ENCODE data around the gene CCM2L. TPM values are rescaled to one million over a fixed set of nuclear protein-coding genes. Genes with fewer than 3 reads are reported as not detected.
A peak's percentile ranks its signal among the peaks of the same experiment; 100 is the strongest.

Gene CCM2L
- total and polyA plus RNA-seq, 12 donors, result 4.9 to 26.8 (median 7.9) TPM

DNA sequence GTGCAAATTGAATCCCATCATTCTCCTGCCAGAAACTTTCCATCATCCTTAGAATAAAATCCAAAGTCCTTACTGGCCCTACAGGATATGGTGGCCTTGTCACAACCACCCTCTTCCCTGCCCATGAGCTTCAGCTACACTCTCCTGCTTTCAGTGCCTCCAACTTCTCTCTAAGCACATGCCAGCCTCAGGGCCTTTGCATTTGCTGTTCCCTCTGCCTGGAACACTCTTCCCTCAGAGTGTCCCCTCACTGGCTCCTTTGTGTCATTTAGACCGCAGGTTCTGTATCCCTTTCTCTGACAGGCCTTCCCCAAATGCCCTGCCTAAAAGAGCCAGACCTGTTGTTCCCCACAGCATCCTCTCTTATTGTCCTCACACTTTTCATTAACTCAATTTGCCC lies 60.0 kb downstream of the CCM2L start:
- Histone ChIP-seq H3K4me3 (no peak overlapping the region), H3K9me3 (no peaks in the 10 kb centered on the region), H3K36me3 (peaks cover 0 to 38% (median 0%) of the 10 kb centered on the region in 9 donors), H3K27me3 (peaks cover 0 to 36% (median 0%) of the 10 kb centered on the region in 7 donors), H3K27ac (peak overlapping the region in 1 of 10 donors; percentile 83), H3K4me1 (peaks cover 0 to 55% (median 0%) of the 10 kb centered on the region in 9 donors)
- no peak for DNase-seq
- no peak for ATAC-seq
- TF ChIP-seq CTCF (IDR thresholded peaks at IDR 0.05), result no peak
- intact Hi-C loops (cut with DNase I), result no loop called here
- WGBS, 2 donors, result 89 to 90% methylated on average over 1 of the region's 1 CpG

DNA sequence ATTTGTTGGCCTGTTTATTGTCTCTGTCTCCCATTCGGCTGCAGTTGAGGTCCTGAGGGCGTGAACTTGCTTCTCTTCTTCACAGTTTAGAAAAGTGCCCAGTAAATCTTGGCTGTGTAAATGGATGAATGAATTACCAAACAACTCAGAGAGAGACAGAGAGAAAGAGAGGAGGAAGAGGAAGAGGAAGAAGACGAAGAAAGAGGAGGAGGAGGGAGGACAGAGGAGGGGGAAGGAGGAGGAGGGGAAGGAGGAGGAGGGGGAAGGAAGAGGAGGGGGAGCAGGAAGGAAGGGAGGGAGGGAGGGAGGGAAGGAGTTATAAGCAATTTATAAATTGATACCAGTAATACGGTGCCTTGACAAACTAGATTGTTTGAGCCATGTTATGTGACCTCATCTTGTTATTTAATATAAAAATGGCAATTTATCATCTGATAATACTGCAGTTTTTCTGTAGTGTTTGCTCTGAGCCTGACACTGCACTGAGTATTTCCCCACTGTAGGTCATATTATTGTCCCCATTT lies 60.5 kb downstream of the CCM2L start:
- DNase-seq, result no peak
- no peak overlapping the region for H3K4me3 ChIP-seq
- no peak for ATAC-seq
- H3K4me1 ChIP-seq, result peaks cover 0 to 50% (median 0%) of the 10 kb centered on the region in 9 donors
- H3K27ac ChIP-seq, result peak overlapping the region in 1 of 10 donors; percentile 83
- H3K27me3 ChIP-seq, result peaks cover 0 to 38% (median 0%) of the 10 kb centered on the region in 7 donors
- WGBS, 2 donors, result 40 to 42% methylated on average over 4 of the region's 4 CpGs
- intact Hi-C loops (cut with DNase I), result no loop called here
- peaks cover 0 to 42% (median 0%) of the 10 kb centered on the region in 9 donors for H3K36me3 ChIP-seq
- no peak for TF ChIP-seq CTCF (IDR thresholded peaks at IDR 0.05)
- H3K9me3 ChIP-seq, result no peaks in the 10 kb centered on the region

DNA sequence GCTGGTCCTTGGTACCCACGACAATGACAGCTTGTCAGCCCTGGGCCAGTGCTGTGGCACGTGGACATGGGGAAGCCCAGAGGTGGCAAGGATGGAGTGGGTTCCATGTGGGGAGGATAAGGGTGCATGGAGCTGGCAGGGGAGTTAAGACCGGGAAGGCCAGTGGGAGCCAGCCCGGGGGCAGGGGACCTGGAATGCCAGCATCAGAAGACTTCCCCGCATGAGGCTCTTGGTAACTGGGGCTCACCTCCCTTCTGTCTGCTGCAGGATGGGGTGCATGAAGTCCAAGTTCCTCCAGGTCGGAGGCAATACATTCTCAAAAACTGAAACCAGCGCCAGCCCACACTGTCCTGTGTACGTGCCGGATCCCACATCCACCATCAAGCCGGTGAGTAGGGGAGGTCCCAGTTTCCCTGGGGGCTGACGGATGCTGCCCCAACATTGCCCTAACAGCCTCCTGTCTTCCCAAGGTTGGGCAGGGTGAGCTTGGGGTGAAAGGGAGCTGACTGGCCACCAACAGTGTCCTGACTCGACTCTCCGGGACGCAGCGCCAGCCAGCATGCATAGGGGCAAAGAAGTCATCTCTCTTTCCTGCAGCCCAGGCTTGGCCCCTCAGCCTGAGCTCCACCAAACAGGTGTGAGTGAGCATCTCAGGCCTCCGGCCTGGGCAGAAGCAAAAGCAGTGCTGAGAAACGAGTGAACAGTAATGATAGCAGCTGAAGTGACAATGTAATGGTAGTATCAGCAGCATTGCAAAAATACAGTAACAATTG lies 61.3 kb downstream of the CCM2L start:
- intact Hi-C loops (cut with DNase I), result no loop called here
- ATAC-seq, result no peak
- no peak for TF ChIP-seq CTCF (IDR thresholded peaks at IDR 0.05)
- H3K9me3 ChIP-seq, result no peaks in the 10 kb centered on the region
- H3K27me3 ChIP-seq, result peaks cover 0 to 39% (median 0%) of the 10 kb centered on the region in 7 donors
- H3K36me3 ChIP-seq, result peaks cover 0 to 50% (median 0%) of the 10 kb centered on the region in 9 donors
- H3K4me1 ChIP-seq, result peaks cover 0 to 44% (median 0%) of the 10 kb centered on the region in 9 donors
- peak overlapping the region in 1 of 10 donors; percentile 65 for H3K27ac ChIP-seq
- WGBS, 2 donors, result 82 to 86% methylated on average over 17 of the region's 17 CpGs
- H3K4me3 ChIP-seq, result no peak overlapping the region
- DNase-seq, result no peak

- H3K9me3 ChIP-seq, result no peaks in the 10 kb centered on the region
- TF ChIP-seq CTCF (IDR thresholded peaks at IDR 0.05), result no peak
- intact Hi-C loops (cut with DNase I), result no loop called here
- H3K27ac ChIP-seq, result no peak overlapping the region
- H3K27me3 ChIP-seq, result peaks cover 0 to 45% (median 0%) of the 10 kb centered on the region in 7 donors
- ATAC-seq (no peak), DNase-seq (no peak)
- WGBS, 2 donors, result 82 to 86% methylated on average over 6 of the region's 6 CpGs
- H3K4me1 ChIP-seq, result peaks cover 0 to 44% (median 0%) of the 10 kb centered on the region in 9 donors
- H3K4me3 ChIP-seq, result no peak overlapping the region
- peaks cover 0 to 53% (median 0%) of the 10 kb centered on the region in 9 donors for H3K36me3 ChIP-seq
These were observed 62.0 kb downstream of the CCM2L start for GRCh38 chr20:32072168-32072750.

Measured in heart right ventricle (tissue), 16 donors.